Stimulated activated effector memory CD8-positive, alpha-beta T cell treated with anti-CD3 and anti-CD28 coated beads, Interleukin-12 subunit alpha, Interleukin-12 subunit beta, amount 100 ng/mL, for 72 hours (primary cell): ENCODE results near the gene SRSF3.
"Not testable (repeated sequence)": the region's sequence is repeated elsewhere in the genome, so short reads cannot be mapped to it uniquely, and the experiment has no call there.

Source experiments
- ATAC-seq: fragments of 150-1000 bp; cut with Tn5 transposase; 2 replicates; pipeline ENCODE4 v1.10.0; 2021
- DNase-seq, 2 donors: peaks; one replicate each; pipeline ENCODE4 v3.0.0; 2021 to 2022; ENCODE audit warnings: low spot score in 2 of 2
- H3K27ac Mint-ChIP-seq: one replicate; pipeline ENCODE4 v1.8.0; 2022; ENCODE audit warnings: mild to moderate bottlenecking, mixed read lengths
- H3K36me3 Mint-ChIP-seq: one replicate; pipeline ENCODE4 v1.8.0; 2022; ENCODE audit warnings: mild to moderate bottlenecking, mixed read lengths
- H3K4me1 Mint-ChIP-seq: one replicate; pipeline ENCODE4 v1.8.0; 2022; ENCODE audit warnings: mixed read lengths
- H3K4me3 Mint-ChIP-seq: one replicate; pipeline ENCODE4 v1.8.0; 2022; ENCODE audit warnings: mild to moderate bottlenecking, mixed read lengths
- H3K9me3 Mint-ChIP-seq: one replicate; pipeline ENCODE4 v1.8.0; 2022; ENCODE audit warnings: mixed read lengths

SRSF3 gene

GRCh38 chr6:36566418-36566905, 27.7 kb upstream of the SRSF3 start:
- ATAC-seq (no peak), DNase-seq (no peak)
- no peak overlapping the region for H3K27ac Mint-ChIP-seq
- H3K4me1 Mint-ChIP-seq = no peaks in the 10 kb centered on the region
- no peaks in the 10 kb centered on the region for H3K9me3 Mint-ChIP-seq
- no peak overlapping the region for H3K4me3 Mint-ChIP-seq
- H3K36me3 Mint-ChIP-seq = no peaks in the 10 kb centered on the region

- H3K27ac Mint-ChIP-seq = no peak overlapping the region
- no peaks in the 10 kb centered on the region for H3K4me1 Mint-ChIP-seq
- no peak for DNase-seq
- H3K9me3 Mint-ChIP-seq = no peaks in the 10 kb centered on the region
- peak; percentile 63 for ATAC-seq
- H3K36me3 Mint-ChIP-seq = no peaks in the 10 kb centered on the region
- H3K4me3 Mint-ChIP-seq = no peak overlapping the region
Measured at GRCh38 chr6:36570264-36570663, 23.9 kb upstream of the SRSF3 start.

DNA sequence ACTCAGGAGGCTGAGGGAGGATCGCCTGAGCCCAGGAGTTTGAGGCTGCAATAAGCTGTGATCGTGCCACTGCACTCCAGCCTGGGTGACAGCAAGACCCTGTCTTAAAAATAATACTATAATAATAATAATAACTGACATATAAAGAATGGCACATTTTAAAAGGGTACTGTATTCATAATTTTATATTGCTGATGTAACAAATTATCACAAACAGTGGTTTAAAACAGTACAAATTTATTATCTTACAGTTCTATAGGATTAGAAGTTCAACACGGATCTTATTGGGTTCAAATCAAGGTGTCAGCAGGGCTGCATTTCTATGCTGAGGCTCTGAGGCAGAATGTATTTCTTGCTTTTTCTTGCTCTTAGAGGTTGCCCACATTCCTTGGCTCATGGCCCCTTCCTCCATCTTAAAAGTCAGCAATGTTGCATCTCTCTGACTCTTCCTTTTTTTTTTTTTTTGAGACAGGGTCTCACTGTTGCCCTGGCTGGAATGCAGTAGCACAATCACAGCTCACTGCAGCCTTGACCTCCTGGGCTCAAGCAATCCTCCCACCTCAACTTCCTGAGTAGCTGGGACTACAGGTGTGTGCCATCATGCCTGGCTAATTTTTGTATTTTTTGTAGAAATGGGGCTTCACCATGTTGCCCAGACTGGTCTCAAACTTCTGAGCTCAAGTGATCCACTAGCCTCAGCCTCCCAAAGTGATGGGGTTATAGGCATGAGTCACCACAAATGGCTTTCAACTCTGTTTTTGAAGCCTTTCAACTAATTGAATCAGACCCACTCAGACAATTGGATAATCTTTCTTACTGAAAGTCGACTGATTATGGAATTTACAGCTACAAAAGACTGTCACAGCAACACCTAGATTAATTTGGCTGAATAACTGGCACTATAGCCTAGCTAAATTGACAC, 22.8 kb upstream of the SRSF3 start:
- DNase-seq (no peak), ATAC-seq (no peak)
- Mint-ChIP-seq H3K4me1 (no peaks in the 10 kb centered on the region), H3K27ac (no peak overlapping the region), H3K4me3 (no peak overlapping the region), H3K9me3 (no peaks in the 10 kb centered on the region), H3K36me3 (no peaks in the 10 kb centered on the region)

DNA sequence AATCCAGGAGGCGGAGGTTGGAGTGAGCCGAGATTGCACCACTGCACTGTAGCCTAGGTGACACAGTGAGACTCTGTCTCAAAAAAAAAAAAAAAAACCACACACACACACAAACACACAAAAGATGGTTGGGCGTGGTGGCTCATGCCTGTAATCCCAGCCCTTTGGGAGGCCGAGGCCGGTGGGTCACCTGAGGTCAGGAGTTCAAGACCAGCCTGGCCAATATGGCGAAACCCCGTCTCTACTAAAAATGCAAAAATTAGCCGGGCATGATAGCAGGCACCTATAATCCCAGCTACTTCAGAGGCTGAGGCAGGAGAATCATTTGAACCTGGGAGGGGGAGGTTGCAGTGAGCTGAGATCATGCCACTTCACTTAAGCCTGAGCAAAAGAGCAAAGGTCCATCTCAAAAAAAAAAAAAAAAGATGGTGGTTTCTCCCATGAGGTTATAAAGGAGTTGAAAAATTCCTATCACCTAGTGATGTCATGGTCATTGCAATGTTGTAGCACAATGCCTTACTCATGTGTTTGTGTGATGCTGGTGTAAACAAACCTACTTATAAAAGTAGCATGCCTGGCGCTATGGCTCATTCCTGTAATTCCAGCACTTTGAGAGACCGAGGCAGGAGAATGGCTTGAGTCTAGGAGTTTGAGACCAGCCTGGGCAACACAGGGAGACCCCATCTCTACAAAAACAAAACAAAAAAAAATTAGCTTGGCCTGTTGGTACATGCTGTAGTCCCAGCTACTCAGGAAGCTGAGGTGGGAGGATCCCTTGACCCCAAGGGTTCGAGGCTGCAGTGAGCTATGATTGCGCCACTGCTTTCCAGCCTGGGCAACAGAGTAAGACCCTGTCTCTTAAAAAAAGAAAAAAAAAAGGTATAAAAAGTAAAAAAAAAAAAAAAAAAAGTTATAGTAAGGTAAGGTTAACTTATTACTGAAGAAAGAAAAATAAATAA, 21.5 kb upstream of the SRSF3 start:
- not testable (repeated sequence) for H3K4me1 Mint-ChIP-seq, H3K4me3 Mint-ChIP-seq, DNase-seq, ATAC-seq, H3K36me3 Mint-ChIP-seq, H3K9me3 Mint-ChIP-seq, H3K27ac Mint-ChIP-seq

DNA sequence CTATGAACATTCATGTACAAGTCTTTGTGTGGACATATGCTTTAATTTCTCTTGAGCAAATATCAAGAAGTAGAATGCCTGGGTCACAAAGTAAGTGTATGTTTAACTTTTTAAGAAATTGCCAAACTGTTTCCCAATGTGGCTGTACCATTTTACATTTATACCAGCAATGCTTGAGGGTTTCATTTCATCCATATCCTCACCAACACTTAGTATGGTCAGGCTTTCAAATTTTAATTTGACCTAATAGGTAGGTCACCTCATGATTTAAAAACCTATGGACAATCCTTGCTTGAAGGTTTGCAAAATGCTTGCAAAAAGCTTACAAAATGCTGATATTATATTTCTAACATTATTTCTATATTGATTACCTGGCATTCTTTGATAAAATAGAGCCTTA, 19.5 kb upstream of the SRSF3 start:
- Mint-ChIP-seq H3K4me3 (no peak overlapping the region), H3K9me3 (no peaks in the 10 kb centered on the region), H3K27ac (no peak overlapping the region), H3K4me1 (no peaks in the 10 kb centered on the region), H3K36me3 (no peaks in the 10 kb centered on the region)
- DNase-seq (no peak), ATAC-seq (no peak)

GRCh38 chr6:36576578-36576977, 17.6 kb upstream of the SRSF3 start:
- Mint-ChIP-seq H3K4me1 (no peaks in the 10 kb centered on the region), H3K9me3 (no peaks in the 10 kb centered on the region), H3K4me3 (no peak overlapping the region), H3K27ac (no peak overlapping the region), H3K36me3 (no peaks in the 10 kb centered on the region)
- ATAC-seq (no peak), DNase-seq (no peak)

DNA sequence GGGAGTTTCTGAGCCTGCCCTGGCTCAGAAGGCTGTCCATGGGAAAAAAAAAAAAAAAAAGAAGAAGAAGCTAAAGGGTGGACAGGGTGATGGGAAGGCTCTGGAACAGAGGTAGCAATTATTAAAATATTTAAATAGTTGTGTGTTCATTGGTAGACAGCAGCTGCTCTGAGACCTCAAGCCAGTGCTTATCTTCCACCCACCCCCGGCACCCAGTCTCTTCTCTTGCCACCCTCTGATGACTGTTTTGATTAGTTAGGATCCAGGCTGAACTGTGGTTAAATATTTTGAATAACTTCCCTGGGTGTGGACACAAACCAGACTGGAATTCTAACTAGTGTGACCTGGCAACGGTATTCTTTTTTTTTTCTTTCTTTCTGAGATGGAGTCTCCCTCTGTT, 16.9 kb upstream of the SRSF3 start:
- Mint-ChIP-seq H3K4me3 (no peak overlapping the region), H3K36me3 (no peaks in the 10 kb centered on the region), H3K9me3 (no peaks in the 10 kb centered on the region), H3K27ac (no peak overlapping the region), H3K4me1 (no peaks in the 10 kb centered on the region)
- DNase-seq (no peak), ATAC-seq (no peak)

DNA sequence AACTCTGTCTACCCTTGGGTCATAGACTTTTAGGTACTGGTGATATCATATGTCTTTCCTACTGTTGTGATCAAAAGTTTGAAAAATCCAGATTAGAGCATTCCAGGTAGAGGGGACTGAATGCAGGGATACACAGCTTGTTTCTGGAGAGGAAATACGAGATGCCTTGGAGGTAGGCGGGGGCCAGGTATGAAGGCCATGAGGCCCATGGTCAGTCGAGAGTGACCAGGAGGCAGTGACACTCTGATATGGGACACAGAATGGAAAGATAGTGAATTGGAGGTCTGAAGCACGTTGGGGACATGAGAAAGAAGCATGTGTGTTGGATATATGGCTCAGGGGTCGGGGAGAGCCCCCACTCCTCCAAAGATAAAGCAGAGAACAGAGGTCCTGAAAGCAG, 16.1 kb upstream of the SRSF3 start:
- ATAC-seq (no peak), DNase-seq (no peak)
- Mint-ChIP-seq H3K36me3 (no peaks in the 10 kb centered on the region), H3K4me3 (no peak overlapping the region), H3K9me3 (no peaks in the 10 kb centered on the region), H3K4me1 (no peaks in the 10 kb centered on the region), H3K27ac (no peak overlapping the region)

DNA sequence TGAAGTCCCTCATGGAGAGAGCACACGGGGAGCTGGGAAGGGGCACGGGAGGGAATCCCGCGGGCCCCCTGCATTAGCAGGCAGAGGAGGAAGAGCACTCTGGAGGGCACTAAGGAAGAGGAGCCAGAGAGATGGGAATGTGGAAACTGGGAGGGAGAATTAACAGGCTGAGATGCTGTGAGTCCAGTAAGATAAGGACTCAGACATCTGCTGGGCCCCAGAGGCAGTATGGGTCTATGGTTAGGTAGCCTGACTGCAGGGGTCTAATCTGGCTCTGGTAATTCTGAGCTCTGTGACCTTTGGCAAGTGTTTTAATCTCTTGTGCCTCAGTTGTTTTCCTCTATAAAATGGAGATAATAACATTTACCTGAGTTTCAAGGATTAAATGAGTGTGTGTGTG, 15.7 kb upstream of the SRSF3 start:
- H3K9me3 Mint-ChIP-seq = no peaks in the 10 kb centered on the region
- no peaks in the 10 kb centered on the region for H3K4me1 Mint-ChIP-seq
- peak overlapping the region; percentile 35 for H3K27ac Mint-ChIP-seq
- H3K36me3 Mint-ChIP-seq = no peaks in the 10 kb centered on the region
- ATAC-seq (no peak), DNase-seq (no peak)
- no peak overlapping the region for H3K4me3 Mint-ChIP-seq

DNA sequence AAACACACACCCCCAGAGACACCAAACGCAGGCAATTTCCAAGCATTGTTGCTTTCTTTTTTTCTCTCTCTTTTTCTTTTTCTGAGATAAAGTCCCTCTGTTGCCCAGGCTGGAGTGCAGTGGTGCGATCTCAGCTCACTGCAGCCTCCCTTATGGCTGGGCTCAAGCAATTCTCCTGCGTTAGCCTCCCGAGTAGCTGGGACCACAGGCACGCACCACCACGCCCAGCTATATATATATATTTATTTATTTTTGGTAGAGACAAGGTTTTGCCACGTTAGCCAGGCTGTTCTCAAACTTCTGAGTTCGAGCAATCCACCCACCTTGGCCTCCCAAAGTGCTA, 14.0 kb upstream of the SRSF3 start:
- H3K4me1 Mint-ChIP-seq = no peaks in the 10 kb centered on the region
- no peaks in the 10 kb centered on the region for H3K9me3 Mint-ChIP-seq
- no peak overlapping the region for H3K27ac Mint-ChIP-seq
- no peak for ATAC-seq
- no peak for DNase-seq
- no peak overlapping the region for H3K4me3 Mint-ChIP-seq
- no peaks in the 10 kb centered on the region for H3K36me3 Mint-ChIP-seq

- H3K4me3 Mint-ChIP-seq = no peak overlapping the region
- ATAC-seq (no peak), DNase-seq (no peak)
- no peak overlapping the region for H3K27ac Mint-ChIP-seq
- no peaks in the 10 kb centered on the region for H3K4me1 Mint-ChIP-seq
- H3K36me3 Mint-ChIP-seq = no peaks in the 10 kb centered on the region
- H3K9me3 Mint-ChIP-seq = no peaks in the 10 kb centered on the region
Measured at GRCh38 chr6:36581716-36582115, 12.4 kb upstream of the SRSF3 start.

- peaks cover 7% of the 10 kb centered on the region for H3K4me1 Mint-ChIP-seq
- no peaks in the 10 kb centered on the region for H3K36me3 Mint-ChIP-seq
- H3K27ac Mint-ChIP-seq = no peak overlapping the region
- no peak overlapping the region for H3K4me3 Mint-ChIP-seq
- DNase-seq (no peak), ATAC-seq (no peak)
- H3K9me3 Mint-ChIP-seq = no peaks in the 10 kb centered on the region
Measured at GRCh38 chr6:36586606-36587005, 7.6 kb upstream of the SRSF3 start.

GRCh38 chr6:36589025-36589400, 5.1 kb upstream of the SRSF3 start:
- H3K27ac Mint-ChIP-seq, DNase-seq, ATAC-seq, H3K36me3 Mint-ChIP-seq, H3K9me3 Mint-ChIP-seq, H3K4me3 Mint-ChIP-seq: not testable (repeated sequence)
- H3K4me1 Mint-ChIP-seq = peaks cover 21% of the 10 kb centered on the region

GRCh38 chr6:36590237-36590636, 3.9 kb upstream of the SRSF3 start:
- no peak for DNase-seq
- no peak overlapping the region for H3K27ac Mint-ChIP-seq

DNA sequence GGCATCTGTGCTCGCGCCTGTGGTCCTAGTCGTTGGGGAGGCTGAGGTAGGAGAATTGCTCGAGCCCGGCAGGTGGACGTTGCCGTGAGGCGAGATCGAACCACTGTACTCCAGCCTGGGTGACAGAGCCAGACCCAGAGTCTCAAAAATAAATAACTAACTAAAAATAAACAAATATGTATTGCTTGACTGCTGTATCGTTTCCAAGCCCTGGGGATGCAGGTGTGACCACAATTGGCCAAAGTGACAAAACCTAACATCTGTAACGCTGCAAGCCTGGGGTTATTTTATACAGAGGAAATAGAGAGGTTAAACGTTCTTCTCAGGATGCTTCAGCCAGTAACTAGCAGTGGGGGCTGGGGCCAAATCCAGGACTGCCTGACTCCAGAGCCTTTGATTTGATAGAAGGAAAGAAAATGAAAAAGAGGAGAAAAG, 1.9 kb upstream of the SRSF3 start:
- H3K36me3 Mint-ChIP-seq = peaks cover 41% of the 10 kb centered on the region
- H3K4me1 Mint-ChIP-seq = peaks cover 34% of the 10 kb centered on the region
- no peak for ATAC-seq
- no peaks in the 10 kb centered on the region for H3K9me3 Mint-ChIP-seq
- no peak for DNase-seq
- peak overlapping the region; percentile 84 for H3K27ac Mint-ChIP-seq
- peak overlapping the region; percentile 81 for H3K4me3 Mint-ChIP-seq

More at GRCh38 chr6:36590237-36590636, 3.9 kb upstream of the SRSF3 start:
- H3K36me3 Mint-ChIP-seq = peaks cover 21% of the 10 kb centered on the region
- no peaks in the 10 kb centered on the region for H3K9me3 Mint-ChIP-seq
- no peak overlapping the region for H3K4me3 Mint-ChIP-seq
- ATAC-seq = no peak
- peaks cover 26% of the 10 kb centered on the region for H3K4me1 Mint-ChIP-seq
